ENCODE measurements around the gene CALHM2.
"Not testable (repeated sequence)": the region's sequence is repeated elsewhere in the genome, so short reads cannot be mapped to it uniquely, and the experiment has no call there.

CALHM2 gene

GRCh38 chr10:103449208-103450144, 2.7 kb downstream of the CALHM2 start:
- DNase-seq = no peak

GRCh38 chr10:103448746-103449145, 3.4 kb downstream of the CALHM2 start:
- no peak for DNase-seq

DNA sequence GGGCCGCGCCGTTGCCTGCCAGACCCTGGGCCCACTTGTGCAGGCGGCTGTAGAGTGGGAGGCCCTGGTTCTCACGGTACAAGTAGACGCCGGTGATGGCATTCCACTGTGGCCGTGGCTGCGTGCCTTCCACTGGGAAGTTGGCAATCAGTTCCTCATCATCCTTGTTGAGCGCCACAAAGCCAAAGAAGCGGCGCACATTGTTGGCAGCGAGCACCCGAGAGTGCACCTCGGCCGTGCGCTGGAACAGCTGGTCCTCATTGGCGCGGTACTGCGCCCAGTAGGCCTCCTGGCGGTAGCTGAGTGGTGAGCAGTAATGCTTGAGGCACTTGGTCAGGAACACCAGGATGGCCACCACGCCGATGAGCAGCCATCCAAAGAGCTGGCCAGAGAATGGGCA, 5.0 kb downstream of the CALHM2 start:
- no peak for DNase-seq

DNA sequence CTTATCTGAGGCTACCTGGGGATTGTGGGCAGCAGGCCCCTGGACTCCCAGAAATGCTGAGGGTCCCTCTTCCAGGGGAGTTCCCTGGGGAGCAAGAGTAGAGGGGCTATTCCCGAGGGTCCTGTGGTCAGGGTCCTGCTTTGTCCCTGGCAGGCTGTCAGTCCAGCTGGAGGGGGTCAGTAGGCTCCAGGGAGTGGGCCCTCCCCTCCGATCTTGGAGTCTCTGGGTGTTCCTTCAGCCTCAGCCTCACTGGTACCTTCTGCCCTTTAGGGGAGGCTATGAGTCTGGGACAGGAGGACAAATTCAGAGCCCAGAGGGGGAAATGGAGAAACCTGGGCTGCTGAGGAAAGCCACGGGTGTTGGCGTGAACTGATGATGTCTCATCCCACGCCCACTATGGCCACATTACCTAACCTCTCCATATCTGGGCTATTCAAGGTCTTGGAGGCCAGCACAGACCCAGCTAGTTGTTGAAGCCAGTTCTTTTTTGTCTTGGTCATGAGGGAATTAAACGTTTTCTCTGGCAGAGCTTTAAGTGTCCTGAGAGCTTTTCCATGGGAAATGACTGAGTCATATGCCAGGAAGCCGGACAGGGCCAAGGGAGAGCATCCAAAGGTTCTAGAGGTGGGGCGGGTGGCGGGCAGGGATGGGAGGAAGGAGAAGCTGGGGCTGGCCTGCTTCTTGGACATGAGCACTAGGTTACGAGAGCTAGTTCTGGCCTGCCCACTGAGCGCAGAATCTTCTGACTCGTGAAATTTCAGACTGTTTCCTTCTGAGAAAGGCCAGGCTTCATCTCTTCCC, 6.2 kb downstream of the CALHM2 start:
- DNase-seq = no peak

GRCh38 chr10:103445366-103445765, 6.8 kb downstream of the CALHM2 start:
- DNase-seq = no peak

- DNase-seq = no peak
Observed at GRCh38 chr10:103444478-103444877, 7.7 kb downstream of the CALHM2 start.

DNA sequence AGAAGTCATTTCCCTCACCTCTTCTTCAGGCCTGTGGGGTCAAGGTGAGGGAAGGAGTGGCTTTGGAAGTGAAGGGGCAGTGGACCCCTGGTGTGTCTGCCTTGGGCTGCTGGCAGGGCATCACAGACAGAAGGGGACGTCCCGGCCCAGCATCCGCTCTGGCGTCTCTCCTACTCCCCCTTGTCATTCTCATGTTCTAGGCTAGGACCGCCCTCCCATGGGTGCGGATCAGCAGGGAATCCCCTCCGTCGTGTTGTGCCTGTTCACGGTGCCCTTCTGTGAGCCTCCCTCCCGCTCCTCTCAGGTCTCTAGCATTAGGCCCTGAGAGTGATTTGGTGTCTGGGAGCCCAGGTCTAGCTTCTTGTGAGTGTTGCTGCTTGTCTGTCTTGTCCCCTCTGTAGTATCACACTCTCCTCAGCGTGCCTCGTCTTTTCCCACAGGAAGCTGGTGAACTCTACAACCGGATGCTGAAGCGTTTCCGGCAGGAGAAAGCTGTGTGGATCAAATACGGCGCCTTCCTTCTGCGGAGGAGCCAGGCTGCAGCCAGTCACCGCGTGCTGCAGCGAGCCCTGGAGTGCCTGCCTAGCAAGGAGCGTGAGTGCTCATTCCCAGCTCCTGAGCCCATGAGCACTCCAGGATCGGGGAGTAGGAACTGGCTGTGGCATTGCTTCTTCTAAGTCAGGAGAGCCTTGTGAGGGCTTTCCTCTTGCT, 8.5 kb downstream of the CALHM2 start:
- DNase-seq = no peak

GRCh38 chr10:103442031-103442461, 10.1 kb downstream of the CALHM2 start:
- DNase-seq = no peak

DNA sequence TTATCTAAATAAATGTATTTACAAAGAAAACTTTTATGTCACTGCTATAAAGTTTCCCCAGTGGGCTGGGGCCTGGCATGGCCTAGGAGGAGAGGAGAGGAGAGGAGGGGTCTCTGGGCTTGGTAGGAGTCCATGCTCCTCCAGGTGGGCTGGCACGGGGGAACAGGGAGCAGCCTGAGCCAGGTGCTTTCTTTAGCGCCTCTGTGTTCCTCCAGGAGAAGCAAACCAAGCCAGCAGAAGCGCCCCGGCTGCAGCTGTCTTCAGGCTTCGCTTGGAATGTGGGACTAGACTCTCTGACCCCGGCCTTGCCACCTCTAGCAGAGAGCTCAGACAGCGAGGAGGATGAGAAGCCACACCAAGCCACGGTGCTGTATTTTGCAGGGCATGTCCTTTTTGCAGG, 10.6 kb downstream of the CALHM2 start:
- no peak for DNase-seq

- DNase-seq = no peak
Observed at GRCh38 chr10:103441206-103441605, 11.0 kb downstream of the CALHM2 start.

GRCh38 chr10:103440416-103440815, 11.8 kb downstream of the CALHM2 start:
- no peak for DNase-seq

DNA sequence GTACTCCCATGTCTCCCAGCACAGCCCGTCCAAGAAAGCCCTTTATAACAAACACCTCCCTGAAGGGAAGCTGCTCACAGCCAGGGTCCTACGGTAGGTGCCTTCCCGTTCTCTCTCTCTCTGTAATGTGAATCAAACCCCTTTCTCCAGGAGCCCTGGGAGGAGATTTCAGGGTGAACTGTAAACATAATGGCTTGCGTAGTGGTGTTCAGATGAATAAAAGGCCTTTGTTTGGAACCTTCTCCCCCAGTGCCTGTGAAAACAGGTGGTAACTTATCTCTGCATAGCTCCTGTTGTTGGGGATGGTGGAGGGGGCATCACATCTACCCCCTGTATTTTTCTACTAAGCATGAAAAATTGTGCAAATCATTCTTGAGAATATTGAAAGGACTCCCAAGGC, 12.4 kb downstream of the CALHM2 start:
- no peak for DNase-seq

DNA sequence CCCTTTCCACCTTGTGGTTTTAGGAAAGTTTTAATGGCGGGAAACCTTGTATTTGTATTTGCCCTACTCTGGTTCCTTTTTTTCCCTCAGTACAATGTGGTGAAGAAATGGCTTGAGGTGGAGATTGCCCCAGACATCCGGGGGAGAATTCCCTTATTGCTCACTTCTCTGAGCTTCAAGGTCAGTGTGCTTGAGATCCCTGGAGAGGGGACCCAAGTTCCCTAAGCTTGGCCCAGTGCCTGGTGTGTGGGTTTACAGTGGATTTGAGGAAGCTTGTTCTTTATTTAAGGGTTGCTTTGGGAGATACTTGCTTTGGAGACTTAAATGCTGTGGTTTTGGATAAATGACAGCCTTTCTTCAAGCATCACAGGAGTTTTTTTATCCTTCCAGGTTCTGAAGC, 18.3 kb downstream of the CALHM2 start:
- DNase-seq = no peak

- DNase-seq = no peak
Observed at GRCh38 chr10:103431902-103432301, 20.3 kb downstream of the CALHM2 start.

DNA sequence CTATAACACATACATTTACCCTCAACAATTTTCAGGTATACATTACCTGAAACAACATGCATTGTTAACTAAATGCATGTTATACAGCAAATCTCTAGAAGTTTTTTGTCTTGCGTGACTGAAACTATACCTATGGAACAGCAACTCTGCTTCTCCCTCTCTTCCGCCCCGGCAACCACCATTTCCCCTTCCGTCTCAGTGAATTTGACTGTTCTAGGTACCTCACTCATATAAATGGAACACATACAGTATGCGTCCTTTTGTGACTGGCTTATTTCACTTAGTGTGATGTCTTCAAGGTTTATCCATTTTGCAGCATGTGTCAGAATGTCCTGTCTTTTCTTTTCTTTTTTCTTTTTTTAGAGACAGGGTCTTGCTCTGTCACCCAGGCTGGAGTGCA, 22.5 kb downstream of the CALHM2 start:
- DNase-seq = no peak

GRCh38 chr10:103428989-103429643, 23.1 kb downstream of the CALHM2 start:
- no peak for DNase-seq

DNA sequence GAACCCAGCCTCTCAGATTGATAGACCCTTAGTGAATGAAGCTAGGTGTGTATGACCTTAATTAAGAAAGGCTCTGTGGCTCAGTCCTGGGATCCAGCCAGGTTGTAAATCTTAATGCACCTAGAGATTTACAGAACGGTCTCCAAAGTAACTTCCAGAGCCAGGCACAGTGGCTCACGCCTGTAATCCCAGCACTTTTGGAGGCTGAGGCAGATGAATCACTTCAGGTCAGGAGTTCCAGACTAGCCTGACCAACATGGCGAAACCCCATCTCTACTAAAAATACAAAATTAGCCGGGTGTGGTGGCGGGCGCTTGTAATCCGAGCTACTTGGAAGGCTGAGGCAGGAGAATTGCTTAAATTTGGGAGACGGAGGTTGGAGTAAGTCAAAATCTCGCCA, 24.3 kb downstream of the CALHM2 start:
- DNase-seq = no peak

GRCh38 chr10:103423748-103424147, 28.4 kb downstream of the CALHM2 start:
- DNase-seq = no peak

DNA sequence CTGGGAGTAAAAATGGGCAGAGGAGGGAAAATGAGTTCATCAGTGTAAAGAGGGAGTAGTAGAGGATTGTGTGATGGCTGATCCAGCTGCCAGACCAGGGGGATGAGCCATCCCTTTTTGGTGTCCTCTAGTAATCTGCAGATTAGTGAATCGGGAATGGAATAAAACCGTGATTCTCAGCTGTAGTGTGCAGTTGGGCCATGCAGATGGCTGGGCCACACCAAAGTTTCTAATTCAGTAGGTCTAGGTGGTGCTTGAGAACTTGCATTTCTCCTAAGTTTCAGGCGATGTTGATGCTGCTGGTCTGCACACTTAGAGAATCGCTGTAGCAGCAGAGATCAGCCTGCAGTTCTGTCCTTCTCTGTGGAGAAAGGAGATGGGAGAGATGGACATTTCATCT, 33.1 kb downstream of the CALHM2 start:
- DNase-seq = no peak

DNA sequence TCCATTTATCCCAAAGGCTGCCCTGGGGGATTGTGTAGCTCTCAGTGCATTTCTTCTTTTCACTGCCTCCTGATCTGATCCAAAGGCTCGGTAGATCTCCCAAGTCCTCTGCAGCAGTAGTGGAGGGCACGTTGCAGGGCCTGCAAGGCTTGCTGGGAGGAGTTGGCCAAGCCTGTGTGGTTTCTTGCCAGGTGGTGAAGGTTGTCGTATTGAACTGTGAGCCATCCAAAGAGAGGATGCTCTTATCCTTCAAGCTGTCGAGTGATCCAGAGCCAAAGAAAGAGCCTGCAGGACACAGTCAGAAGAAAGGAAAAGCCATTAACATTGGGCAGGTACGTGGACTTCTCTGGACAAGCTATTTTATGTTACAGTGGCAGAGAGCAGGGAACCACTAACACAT, 34.6 kb downstream of the CALHM2 start:
- no peak for DNase-seq

DNA sequence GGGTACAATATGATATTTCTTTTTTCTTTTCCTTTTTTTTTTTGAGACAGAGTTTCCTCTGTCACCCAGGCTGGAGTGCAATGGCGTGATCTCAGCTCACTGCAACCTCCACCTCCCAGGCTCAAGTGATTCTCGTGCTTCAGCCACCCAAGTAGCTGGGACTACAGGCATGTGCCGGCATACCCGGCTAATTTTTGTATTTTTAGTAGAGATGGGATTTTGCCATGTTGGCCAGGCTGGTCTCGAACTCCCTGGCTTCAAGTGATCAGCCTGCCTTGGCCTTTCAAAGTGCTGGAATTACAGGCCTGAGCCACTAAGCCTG, 35.1 kb downstream of the CALHM2 start:
- not testable (repeated sequence) for DNase-seq

DNA sequence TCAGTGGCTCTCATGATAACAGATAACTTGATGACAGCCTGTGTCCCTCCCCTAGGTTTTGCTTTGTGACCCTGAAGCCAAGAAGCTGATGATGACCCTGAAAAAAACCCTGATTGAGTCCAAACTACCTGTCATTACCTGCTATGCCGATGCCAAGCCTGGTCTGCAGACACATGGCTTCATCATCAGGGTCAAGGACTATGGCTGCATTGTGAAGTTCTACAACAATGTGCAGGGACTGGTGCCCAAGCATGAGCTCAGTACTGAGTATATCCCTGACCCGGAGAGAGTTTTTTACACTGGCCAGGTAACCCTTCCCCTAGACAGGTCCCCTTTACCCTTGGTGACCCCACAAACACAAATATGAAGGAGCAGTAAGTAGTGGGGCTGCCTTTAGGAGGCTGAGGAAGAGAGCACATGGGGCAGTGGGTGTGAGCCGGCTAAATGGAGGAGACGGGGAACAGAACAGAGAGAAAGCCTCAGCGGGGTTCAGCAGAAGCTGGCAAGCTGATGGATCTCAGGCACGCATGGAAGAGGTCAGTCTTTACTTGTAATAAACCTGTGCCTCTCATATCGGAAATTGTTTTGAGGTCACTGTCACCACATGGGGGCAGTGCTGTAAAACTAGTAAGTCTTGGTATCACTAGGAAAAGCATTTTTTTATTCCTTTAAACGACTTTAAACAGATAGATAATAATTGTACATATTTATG, 35.6 kb downstream of the CALHM2 start:
- DNase-seq = peak; percentile 56

All from CD4-positive, alpha-beta T cell treated with Interleukin-15 for 1 hour (primary cell).